ENCODE results near the gene SETD1A.

SETD1A gene

GRCh38 chr16:30983898-30984610, 26.5 kb downstream of the SETD1A start:
- DNase-seq = no peak

- DNase-seq = peak; percentile 88
Measured at GRCh38 chr16:30984669-30985400, 27.3 kb downstream of the SETD1A start, which contains the start of gene HSD3B7. HSD3B7 (plus strand) TSS chr16:30985207; CDS start chr16:30985659, 452 bp downstream.

GRCh38 chr16:30985401-30986128, 28.0 kb downstream of the SETD1A start:
- DNase-seq = no peak

- no peak for DNase-seq
Measured at GRCh38 chr16:30986129-30986991, 28.8 kb downstream of the SETD1A start.

GRCh38 chr16:30987581-30988190, 30.1 kb downstream of the SETD1A start:
- no peak for DNase-seq

GRCh38 chr16:30989469-30990047, 32.0 kb downstream of the SETD1A start:
- DNase-seq = no peak

GRCh38 chr16:30990105-30990504, 32.6 kb downstream of the SETD1A start:
- no peak for DNase-seq

GRCh38 chr16:30991052-30991451, 33.5 kb downstream of the SETD1A start:
- DNase-seq = no peak

GRCh38 chr16:30992276-30992780, 34.8 kb downstream of the SETD1A start:
- no peak for DNase-seq

GRCh38 chr16:30992931-30993816, 35.6 kb downstream of the SETD1A start:
- no peak for DNase-seq

GRCh38 chr16:30995927-30996323, 38.4 kb downstream of the SETD1A start:
- DNase-seq = no peak

- DNase-seq = no peak
Measured at GRCh38 chr16:30996324-30996984, 38.9 kb downstream of the SETD1A start.

- peak; percentile 82 for DNase-seq
Measured at GRCh38 chr16:30996985-30997724, 39.6 kb downstream of the SETD1A start.

GRCh38 chr16:30997725-30998711, 40.5 kb downstream of the SETD1A start:
- DNase-seq = peak; percentile 77

GRCh38 chr16:30998852-30999761, 41.6 kb downstream of the SETD1A start:
- DNase-seq = no peak

GRCh38 chr16:31000671-31001382, 43.3 kb downstream of the SETD1A start:
- no peak for DNase-seq
